Sigmoid colon (tissue), 7 donors: ENCODE results near the gene NUTF2. TPM values are rescaled to one million over a fixed set of nuclear protein-coding genes. Genes with fewer than 3 reads are reported as not detected.

Experiments used
- DNase-seq: peaks from one replicate; pipeline ENCODE4 v3.0.0-alpha.2; 2019
- H3K27ac ChIP-seq, 4 donors: fragments of 200-600 bp; sonication (generic); one replicate each; pipeline ENCODE4 v1.5.1; 2016 to 2019; ENCODE audit warnings: mild to moderate bottlenecking in 1 of 4
- H3K27me3 ChIP-seq, 3 donors: fragments of 200-600 bp; sonication (generic); one replicate each; pipeline ENCODE4 v1.5.1; 2019; ENCODE audit warnings: mild to moderate bottlenecking in 1 of 3
- H3K36me3 ChIP-seq, 4 donors: fragments of 200-600 bp; sonication (generic); one replicate each; pipeline ENCODE4 v1.5.1; 2016 to 2019
- H3K4me1 ChIP-seq, 4 donors: fragments of 200-600 bp; sonication (generic); one replicate each; pipeline ENCODE4 v1.5.1; 2017 to 2019
- H3K4me3 ChIP-seq, 4 donors: fragments of 200-600 bp; sonication (generic); one replicate each; pipeline ENCODE4 v1.5.1; 2017 to 2019; ENCODE audit warnings: mild to moderate bottlenecking in 2 of 4, moderate library complexity in 1 of 4
- H3K9me3 ChIP-seq, 4 donors: fragments of 200-600 bp in 3 of 4; sonication (generic) in 3 of 4; one replicate each; pipeline versions ENCODE4 v1.5.1 to v1.6.1; 2013 to 2019
- EP300 ChIP-seq, 4 donors: sonication (generic); formaldehyde crosslinking; IDR thresholded peaks; one replicate each; pipeline ENCODE4 v1.6.1; 2017; ENCODE audit warnings: antibody characterized with exemption in 4 of 4
- POLR2A ChIP-seq, 2 donors: fragments of 450-650 bp; IDR thresholded peaks; one replicate each; pipeline ENCODE4 v1.6.1; 2016; ENCODE audit warnings: antibody characterized with exemption in 2 of 2, mild to moderate bottlenecking in 2 of 2, moderate library complexity in 2 of 2
- POLR2AphosphoS5 ChIP-seq, 4 donors: sonication (generic); formaldehyde crosslinking; IDR thresholded peaks; one replicate each; pipeline ENCODE4 v1.6.1; 2017; ENCODE audit warnings: antibody characterized with exemption in 4 of 4
- WGBS, 2 donors: extraction: QIAGEN DNeasy Blood & Tissue Kit; methylation state at CpG; one replicate each; pipeline ENCODE4 v1.1.7; 2013; 5-methylcytosine and 5-hydroxymethylcytosine counted together
- intact Hi-C: fragments of 100-400 bp; cut with DNase I; formaldehyde crosslinking; loops from one replicate; pipeline ENCODE4 v1.15.1; 2023
- polyA plus RNA-seq, 3 donors: library from polyadenylated mRNA; stranded (reverse); fragments of 200-250 nt; gene quantifications; one replicate each; pipeline ENCODE4 v1.2.3, GENCODE V29; 2013
- total RNA-seq, 4 donors: library from RNA; depleted of rRNA; stranded (reverse); fragments of >200 nt; gene quantifications; one replicate each; pipeline ENCODE4 v1.1.0, GENCODE V29; 2016
- TF ChIP-seq, protein P1 (sequence below), 4 experiments: fragments of 450-650 bp in 3 of 4; fragments of 200-600 bp in 1 of 4; IDR thresholded peaks; one replicate each; pipeline ENCODE4 v1.5.1; 2016 to 2019; ENCODE audit warnings: antibody characterized with exemption in 4 of 4, mild to moderate bottlenecking in 3 of 4, moderate library complexity in 2 of 4
- donor health status: healthy with polysubstance abuse.
- donor health status: Bipolar disorder and iron deficiency.
- donor health status: healthy.

The NUTF2 gene
- total and polyA plus RNA-seq, 7 donors, result 50.8 to 115 (median 93.8) TPM

- Histone ChIP-seq H3K27me3 (no peaks in the 10 kb centered on the region), H3K9me3 (no peaks in the 10 kb centered on the region), H3K27ac (peak overlapping the region in 1 of 4 donors; percentile 0), H3K4me3 (no peak overlapping the region), H3K36me3 (peaks cover 0 to 46% (median 26%) of the 10 kb centered on the region in 4 donors), H3K4me1 (peaks cover 0 to 34% (median 22%) of the 10 kb centered on the region in 4 donors)
- no peak for DNase-seq
- intact Hi-C loops, result no loop called here
- WGBS, 2 donors, result 84 to 88% methylated on average over 2 of the region's 2 CpGs
- no peak for TF ChIP-seq EP300 (IDR thresholded peaks at IDR 0.05)
- TF ChIP-seq POLR2AphosphoS5 (IDR thresholded peaks at IDR 0.05), result no peak
- TF ChIP-seq POLR2A (IDR thresholded peaks at IDR 0.05), result no peak
- TF ChIP-seq, protein P1, sequence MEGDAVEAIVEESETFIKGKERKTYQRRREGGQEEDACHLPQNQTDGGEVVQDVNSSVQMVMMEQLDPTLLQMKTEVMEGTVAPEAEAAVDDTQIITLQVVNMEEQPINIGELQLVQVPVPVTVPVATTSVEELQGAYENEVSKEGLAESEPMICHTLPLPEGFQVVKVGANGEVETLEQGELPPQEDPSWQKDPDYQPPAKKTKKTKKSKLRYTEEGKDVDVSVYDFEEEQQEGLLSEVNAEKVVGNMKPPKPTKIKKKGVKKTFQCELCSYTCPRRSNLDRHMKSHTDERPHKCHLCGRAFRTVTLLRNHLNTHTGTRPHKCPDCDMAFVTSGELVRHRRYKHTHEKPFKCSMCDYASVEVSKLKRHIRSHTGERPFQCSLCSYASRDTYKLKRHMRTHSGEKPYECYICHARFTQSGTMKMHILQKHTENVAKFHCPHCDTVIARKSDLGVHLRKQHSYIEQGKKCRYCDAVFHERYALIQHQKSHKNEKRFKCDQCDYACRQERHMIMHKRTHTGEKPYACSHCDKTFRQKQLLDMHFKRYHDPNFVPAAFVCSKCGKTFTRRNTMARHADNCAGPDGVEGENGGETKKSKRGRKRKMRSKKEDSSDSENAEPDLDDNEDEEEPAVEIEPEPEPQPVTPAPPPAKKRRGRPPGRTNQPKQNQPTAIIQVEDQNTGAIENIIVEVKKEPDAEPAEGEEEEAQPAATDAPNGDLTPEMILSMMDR (IDR thresholded peaks at IDR 0.05), result no peak
Measured at GRCh38 chr16:67864594-67864993, 17.9 kb downstream of the NUTF2 start.

GRCh38 chr16:67865318-67865717 is 18.6 kb downstream of the NUTF2 start:
- no peak for DNase-seq
- Histone ChIP-seq H3K36me3 (peaks cover 0 to 53% (median 24%) of the 10 kb centered on the region in 4 donors), H3K4me3 (no peak overlapping the region), H3K27me3 (no peaks in the 10 kb centered on the region), H3K9me3 (no peaks in the 10 kb centered on the region), H3K27ac (no peak overlapping the region), H3K4me1 (peaks cover 0 to 34% (median 22%) of the 10 kb centered on the region in 4 donors)
- 93 to 97% methylated on average over 2 of the region's 2 CpGs for WGBS, 2 donors
- TF ChIP-seq POLR2A (IDR thresholded peaks at IDR 0.05) (no peak), EP300 (IDR thresholded peaks at IDR 0.05) (no peak), POLR2AphosphoS5 (IDR thresholded peaks at IDR 0.05) (no peak)
- TF ChIP-seq, protein P1 (IDR thresholded peaks at IDR 0.05), result no peak
- intact Hi-C loops, result no loop called here

- Histone ChIP-seq H3K27me3 (no peaks in the 10 kb centered on the region), H3K4me1 (peaks cover 0 to 14% (median 13%) of the 10 kb centered on the region in 4 donors)
Measured at GRCh38 chr16:67868290-67868689, 21.6 kb downstream of the NUTF2 start.

DNA sequence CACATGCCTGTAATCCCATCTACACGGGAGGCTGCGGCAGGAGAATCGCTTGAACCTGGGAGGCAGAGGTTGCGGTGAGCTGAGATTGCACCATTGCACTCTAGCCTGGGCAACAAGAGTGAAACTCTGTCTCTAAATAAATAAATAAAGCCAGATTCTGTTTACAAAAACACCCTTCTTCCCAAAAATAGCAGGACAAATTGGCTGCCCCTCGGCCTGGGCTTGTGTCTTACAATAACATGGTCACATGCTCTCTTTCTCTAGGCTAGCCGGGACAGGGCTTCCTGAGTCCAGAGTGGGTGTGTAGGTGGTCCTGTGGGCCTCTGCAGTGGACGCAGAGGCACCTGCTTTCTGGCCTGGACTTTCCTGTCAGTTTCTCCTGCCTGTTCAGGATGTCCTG is 22.9 kb downstream of the NUTF2 start:
- Histone ChIP-seq H3K9me3 (no peaks in the 10 kb centered on the region), H3K36me3 (peaks cover 0 to 68% (median 22%) of the 10 kb centered on the region in 4 donors), H3K4me1 (peaks cover 0 to 19% (median 17%) of the 10 kb centered on the region in 4 donors), H3K4me3 (no peak overlapping the region), H3K27me3 (no peaks in the 10 kb centered on the region), H3K27ac (no peak overlapping the region)
- no peak for DNase-seq
- WGBS, 2 donors, result 90% methylated on average over 7 of the region's 7 CpGs
- intact Hi-C loops, result no loop called here
- no peak for TF ChIP-seq POLR2A (IDR thresholded peaks at IDR 0.05)
- TF ChIP-seq, protein P1 (IDR thresholded peaks at IDR 0.05), result no peak
- no peak for TF ChIP-seq POLR2AphosphoS5 (IDR thresholded peaks at IDR 0.05)
- TF ChIP-seq EP300 (IDR thresholded peaks at IDR 0.05), result no peak

More at GRCh38 chr16:67868290-67868689, 21.6 kb downstream of the NUTF2 start:
- DNase-seq, result no peak
- H3K27ac ChIP-seq, result no peak overlapping the region
- intact Hi-C loops, result no loop called here
- no peak overlapping the region for H3K4me3 ChIP-seq
- TF ChIP-seq EP300 (IDR thresholded peaks at IDR 0.05) (no peak), POLR2A (IDR thresholded peaks at IDR 0.05) (no peak), POLR2AphosphoS5 (IDR thresholded peaks at IDR 0.05) (no peak)
- TF ChIP-seq, protein P1 (IDR thresholded peaks at IDR 0.05), result no peak
- peaks cover 0 to 68% (median 22%) of the 10 kb centered on the region in 4 donors for H3K36me3 ChIP-seq
- H3K9me3 ChIP-seq, result no peaks in the 10 kb centered on the region
- 97 to 98% methylated on average over 6 of the region's 6 CpGs for WGBS, 2 donors

- peaks cover 0 to 61% (median 18%) of the 10 kb centered on the region in 4 donors for H3K36me3 ChIP-seq
- intact Hi-C loops, result no loop called here
- no peak overlapping the region for H3K4me3 ChIP-seq
- no peaks in the 10 kb centered on the region for H3K27me3 ChIP-seq
- 62 to 74% methylated on average over 3 of the region's 3 CpGs for WGBS, 2 donors
- peaks cover 0 to 35% (median 31%) of the 10 kb centered on the region in 4 donors for H3K4me1 ChIP-seq
- TF ChIP-seq POLR2AphosphoS5 (IDR thresholded peaks at IDR 0.05) (no peak), EP300 (IDR thresholded peaks at IDR 0.05) (no peak), POLR2A (IDR thresholded peaks at IDR 0.05) (no peak)
- TF ChIP-seq, protein P1 (IDR thresholded peaks at IDR 0.05), result no peak
- H3K9me3 ChIP-seq, result no peaks in the 10 kb centered on the region
- no peak for DNase-seq
- no peak overlapping the region for H3K27ac ChIP-seq
Measured at GRCh38 chr16:67871256-67871655, 24.5 kb downstream of the NUTF2 start.
